ENCODE data around the gene FGGY.
"Not testable (repeated sequence)": the region's sequence is repeated elsewhere in the genome, so short reads cannot be mapped to it uniquely, and the experiment has no call there.

The FGGY gene

GRCh38 chr1:59718064-59718988 is 421.4 kb downstream of the FGGY start:
- DNase-seq = no peak

- no peak for DNase-seq
These were observed 422.1 kb downstream of the FGGY start for GRCh38 chr1:59718989-59719360.

- DNase-seq = no peak
These were observed 423.6 kb downstream of the FGGY start for GRCh38 chr1:59720326-59721115.

- no peak for DNase-seq
These were observed 433.4 kb downstream of the FGGY start for GRCh38 chr1:59730302-59730701.

GRCh38 chr1:59730759-59731478 is 434.0 kb downstream of the FGGY start:
- no peak for DNase-seq

GRCh38 chr1:59731591-59731990 is 434.7 kb downstream of the FGGY start:
- DNase-seq = no peak

GRCh38 chr1:59732214-59732955 is 435.5 kb downstream of the FGGY start:
- DNase-seq = no peak

GRCh38 chr1:59733443-59734141 is 436.7 kb downstream of the FGGY start:
- DNase-seq = no peak

- not testable (repeated sequence) for DNase-seq
These were observed 439.0 kb downstream of the FGGY start for GRCh38 chr1:59735927-59736326.

- no peak for DNase-seq
These were observed 439.9 kb downstream of the FGGY start for GRCh38 chr1:59736744-59737143.

GRCh38 chr1:59737638-59738037 is 440.7 kb downstream of the FGGY start:
- no peak for DNase-seq

- no peak for DNase-seq
These were observed 441.3 kb downstream of the FGGY start for GRCh38 chr1:59738152-59738551.

GRCh38 chr1:59738591-59739015 is 441.7 kb downstream of the FGGY start:
- DNase-seq = no peak

GRCh38 chr1:59739111-59739510 is 442.2 kb downstream of the FGGY start:
- DNase-seq = no peak

GRCh38 chr1:59742526-59742925 is 445.6 kb downstream of the FGGY start:
- DNase-seq = no peak

GRCh38 chr1:59743324-59744091 is 446.6 kb downstream of the FGGY start:
- no peak for DNase-seq

- DNase-seq = no peak
These were observed 450.6 kb downstream of the FGGY start for GRCh38 chr1:59747420-59748024.

- DNase-seq = no peak
These were observed 451.2 kb downstream of the FGGY start for GRCh38 chr1:59748123-59748522.

GRCh38 chr1:59750328-59751003 is 453.6 kb downstream of the FGGY start:
- DNase-seq = no peak

- no peak for DNase-seq
These were observed 454.1 kb downstream of the FGGY start for GRCh38 chr1:59751004-59751395.

Data from activated T-cell treated with anti-CD3 and anti-CD28 coated beads, Interleukin-2, amount 50 U/mL, for 1 hour (primary cell).